Immature natural killer cell (primary cell): ENCODE results near the gene ZNF865. TPM values are rescaled to one million over a fixed set of nuclear protein-coding genes. Genes with fewer than 3 reads are reported as not detected.
A peak's percentile ranks its signal among the peaks of the same experiment; 100 is the strongest.

Experiments
- DNase-seq, 3 donors: peaks; one replicate each; pipeline ENCODE4 v3.0.0; 2022; ENCODE audit warnings: mixed read lengths in 1 of 3
- H3K27ac Mint-ChIP-seq, 6 donors: one replicate each; pipeline ENCODE4 v1.8.0; 2020; ENCODE audit warnings: mixed read lengths in 6 of 6, mild to moderate bottlenecking in 5 of 6, inconsistent platforms in 4 of 6, moderate library complexity in 3 of 6
- H3K27me3 Mint-ChIP-seq, 3 donors: one replicate each; pipeline ENCODE4 v1.8.0; 2020 to 2021; ENCODE audit warnings: low read depth in 3 of 3, mild to moderate bottlenecking in 3 of 3, mixed read lengths in 3 of 3, moderate library complexity in 3 of 3, inconsistent platforms in 1 of 3
- H3K36me3 Mint-ChIP-seq, 3 donors: one replicate each; pipeline ENCODE4 v1.8.0; 2020; ENCODE audit warnings: mixed read lengths in 3 of 3, inconsistent platforms in 2 of 3, mild to moderate bottlenecking in 2 of 3
- H3K4me1 Mint-ChIP-seq, 2 donors: one replicate each; pipeline ENCODE4 v1.8.0; 2020; ENCODE audit warnings: inconsistent platforms in 2 of 2, mild to moderate bottlenecking in 2 of 2, mixed read lengths in 2 of 2, moderate library complexity in 1 of 2
- H3K4me3 Mint-ChIP-seq, 5 donors: one replicate each; pipeline ENCODE4 v1.8.0; 2020; ENCODE audit warnings: mild to moderate bottlenecking in 5 of 5, mixed read lengths in 5 of 5, inconsistent platforms in 3 of 5, moderate library complexity in 3 of 5
- H3K9me3 Mint-ChIP-seq, 6 donors: one replicate each; pipeline ENCODE4 v1.8.0; 2020; ENCODE audit warnings: mild to moderate bottlenecking in 6 of 6, mixed read lengths in 6 of 6, inconsistent platforms in 4 of 6, moderate library complexity in 3 of 6
- polyA plus RNA-seq, 3 donors: library from polyadenylated mRNA; unstranded; fragments of 300-500 nt; fragmentation: Illumina TruSeq; gene quantifications; one replicate each; pipeline ENCODE4 v1.2.3, GENCODE V29; 2021

The ZNF865 gene
- polyA plus RNA-seq, 3 donors from 2014 or later, result 0.08 to 0.18 TPM; not detected in 1

- Mint-ChIP-seq H3K27ac (no peak overlapping the region), H3K27me3 (peaks cover 0 to 2% (median 2%) of the 10 kb centered on the region in 3 donors), H3K4me3 (no peak overlapping the region), H3K9me3 (no peaks in the 10 kb centered on the region), H3K4me1 (peaks cover 20 to 36% of the 10 kb centered on the region in 2 donors), H3K36me3 (peaks cover 0 to 9% (median 7%) of the 10 kb centered on the region in 3 donors)
- no peak for DNase-seq
Measured at GRCh38 chr19:55615543-55616394, 10.3 kb downstream of the ZNF865 start.

GRCh38 chr19:55616395-55616875, 11.0 kb downstream of the ZNF865 start:
- peaks cover 0 to 9% (median 7%) of the 10 kb centered on the region in 3 donors for H3K36me3 Mint-ChIP-seq
- H3K4me1 Mint-ChIP-seq, result peaks cover 15 to 29% of the 10 kb centered on the region in 2 donors
- H3K27me3 Mint-ChIP-seq, result peaks cover 0 to 2% (median 2%) of the 10 kb centered on the region in 3 donors
- H3K9me3 Mint-ChIP-seq, result no peaks in the 10 kb centered on the region
- H3K27ac Mint-ChIP-seq, result no peak overlapping the region
- H3K4me3 Mint-ChIP-seq, result no peak overlapping the region
- DNase-seq, result no peak

GRCh38 chr19:55617426-55617825, 12.0 kb downstream of the ZNF865 start:
- Mint-ChIP-seq H3K36me3 (peaks cover 0 to 8% (median 7%) of the 10 kb centered on the region in 3 donors), H3K9me3 (no peaks in the 10 kb centered on the region), H3K27me3 (peaks cover 0 to 2% (median 0%) of the 10 kb centered on the region in 3 donors), H3K4me3 (no peak overlapping the region), H3K4me1 (peaks cover 10 to 19% of the 10 kb centered on the region in 2 donors), H3K27ac (no peak overlapping the region)
- no peak for DNase-seq

- Mint-ChIP-seq H3K9me3 (no peaks in the 10 kb centered on the region), H3K4me1 (peaks cover 9 to 16% of the 10 kb centered on the region in 2 donors), H3K27ac (peak overlapping the region in 1 of 6 donors; percentile 22), H3K4me3 (no peak overlapping the region), H3K36me3 (peaks cover 0 to 6% (median 2%) of the 10 kb centered on the region in 3 donors), H3K27me3 (peaks cover 0 to 2% (median 0%) of the 10 kb centered on the region in 3 donors)
- no peak for DNase-seq
Measured at GRCh38 chr19:55618426-55618825, 13.0 kb downstream of the ZNF865 start.

GRCh38 chr19:55619286-55619685, 13.8 kb downstream of the ZNF865 start:
- Mint-ChIP-seq H3K27me3 (peaks cover 0 to 7% (median 4%) of the 10 kb centered on the region in 3 donors), H3K4me3 (no peak overlapping the region), H3K9me3 (no peaks in the 10 kb centered on the region), H3K27ac (peak overlapping the region in 1 of 6 donors; percentile 44), H3K36me3 (peaks cover 0 to 8% (median 4%) of the 10 kb centered on the region in 3 donors), H3K4me1 (peaks cover 15 to 24% of the 10 kb centered on the region in 2 donors)
- DNase-seq, result no peak

GRCh38 chr19:55620410-55621204, 15.2 kb downstream of the ZNF865 start:
- Mint-ChIP-seq H3K36me3 (peaks cover 0 to 8% (median 4%) of the 10 kb centered on the region in 3 donors), H3K27me3 (peaks cover 5 to 12% (median 8%) of the 10 kb centered on the region in 3 donors), H3K27ac (peak overlapping the region in 1 of 6 donors; percentile 33), H3K9me3 (no peaks in the 10 kb centered on the region), H3K4me3 (no peak overlapping the region), H3K4me1 (peaks cover 22 to 33% of the 10 kb centered on the region in 2 donors)
- DNase-seq, result no peak

- H3K4me3 Mint-ChIP-seq, result no peak overlapping the region
- DNase-seq, result no peak
Measured at GRCh38 chr19:55621205-55621672, 15.8 kb downstream of the ZNF865 start.

GRCh38 chr19:55621673-55622231, 16.3 kb downstream of the ZNF865 start:
- no peak for DNase-seq
- H3K9me3 Mint-ChIP-seq, result no peaks in the 10 kb centered on the region
- H3K4me3 Mint-ChIP-seq, result no peak overlapping the region
- H3K27me3 Mint-ChIP-seq, result peaks cover 5 to 12% (median 8%) of the 10 kb centered on the region in 3 donors
- peaks cover 22 to 33% of the 10 kb centered on the region in 2 donors for H3K4me1 Mint-ChIP-seq
- H3K27ac Mint-ChIP-seq, result no peak overlapping the region
- peaks cover 0 to 8% (median 4%) of the 10 kb centered on the region in 3 donors for H3K36me3 Mint-ChIP-seq

More at GRCh38 chr19:55621205-55621672, 15.8 kb downstream of the ZNF865 start:
- Mint-ChIP-seq H3K9me3 (no peaks in the 10 kb centered on the region), H3K4me1 (peaks cover 22 to 33% of the 10 kb centered on the region in 2 donors), H3K36me3 (peaks cover 0 to 8% (median 4%) of the 10 kb centered on the region in 3 donors), H3K27ac (no peak overlapping the region), H3K27me3 (peaks cover 5 to 12% (median 8%) of the 10 kb centered on the region in 3 donors)

GRCh38 chr19:55622242-55622969, 17.0 kb downstream of the ZNF865 start:
- Mint-ChIP-seq H3K4me1 (peaks cover 22 to 30% of the 10 kb centered on the region in 2 donors), H3K4me3 (no peak overlapping the region), H3K9me3 (no peaks in the 10 kb centered on the region), H3K27ac (peak overlapping the region in 1 of 6 donors; percentile 69), H3K36me3 (peaks cover 0 to 6% (median 4%) of the 10 kb centered on the region in 3 donors), H3K27me3 (peaks cover 5 to 10% (median 8%) of the 10 kb centered on the region in 3 donors)
- DNase-seq, result no peak

GRCh38 chr19:55623130-55623529, 17.7 kb downstream of the ZNF865 start:
- H3K4me1 Mint-ChIP-seq, result peaks cover 22 to 28% of the 10 kb centered on the region in 2 donors
- no peak overlapping the region for H3K4me3 Mint-ChIP-seq
- H3K27me3 Mint-ChIP-seq, result peaks cover 5 to 10% (median 8%) of the 10 kb centered on the region in 3 donors

GRCh38 chr19:55623561-55623960, 18.1 kb downstream of the ZNF865 start:
- Mint-ChIP-seq H3K27me3 (peaks cover 5 to 10% (median 8%) of the 10 kb centered on the region in 3 donors), H3K4me1 (peaks cover 22 to 28% of the 10 kb centered on the region in 2 donors), H3K4me3 (peak overlapping the region in 2 of 5 donors; percentile 92 to 94), H3K27ac (peak overlapping the region in 5 of 6 donors; percentile 52 to 97 (median 86)), H3K9me3 (no peaks in the 10 kb centered on the region), H3K36me3 (peaks cover 0 to 4% (median 4%) of the 10 kb centered on the region in 3 donors)
- no peak for DNase-seq

More at GRCh38 chr19:55623130-55623529, 17.7 kb downstream of the ZNF865 start:
- H3K36me3 Mint-ChIP-seq, result peaks cover 0 to 4% (median 4%) of the 10 kb centered on the region in 3 donors
- H3K9me3 Mint-ChIP-seq, result no peaks in the 10 kb centered on the region
- H3K27ac Mint-ChIP-seq, result peak overlapping the region in 2 of 6 donors; percentile 26 to 62
- no peak for DNase-seq
